Fibroblast of lung (primary cell): ENCODE results near the gene KIF26A. TPM values are rescaled to one million over a fixed set of nuclear protein-coding genes. Genes with fewer than 3 reads are reported as not detected.

Experiments
- DNase-seq, 2 donors: peaks; one replicate each; pipeline versions ENCODE4 v3.0.0 to v3.0.0-alpha.2; 2010; ENCODE audit warnings: low read depth in 2 of 2
- H2AFZ ChIP-seq: 2 replicates; pipeline ENCODE4 v1.5.1; 2012; ENCODE audit warnings: low read length, control low read depth, inconsistent platforms
- H3K27ac ChIP-seq: 2 replicates; pipeline ENCODE4 v1.5.1; 2011; ENCODE audit warnings: low read length, control low read depth; ENCODE audit not compliant: insufficient read depth
- H3K27me3 ChIP-seq: 2 replicates; pipeline ENCODE4 v1.5.1; 2011; ENCODE audit warnings: mild to moderate bottlenecking, low read length; ENCODE audit not compliant: control insufficient read depth, insufficient read depth
- H3K36me3 ChIP-seq: 2 replicates; pipeline ENCODE4 v1.5.1; 2011; ENCODE audit warnings: low read length; ENCODE audit not compliant: control insufficient read depth, insufficient read depth
- H3K4me1 ChIP-seq: 2 replicates; pipeline ENCODE4 v1.5.1; 2011; ENCODE audit warnings: low read length; ENCODE audit not compliant: control insufficient read depth, insufficient read depth; ENCODE audit errors: extremely low read depth
- H3K4me2 ChIP-seq: 2 replicates; pipeline ENCODE4 v1.5.1; 2011; ENCODE audit warnings: low read length, control low read depth; ENCODE audit not compliant: insufficient read depth; ENCODE audit errors: extremely low read depth
- H3K4me3 ChIP-seq, 4 experiments: fragments of 200-600 bp in 1 of 4; sonication (generic) in 1 of 4; replicated peaks in 1 of 4; 2 replicates each; pipeline ENCODE4 v1.5.1; 2011 to 2016; ENCODE audit warnings: low read length in 4 of 4, low read depth in 3 of 4, mild to moderate bottlenecking in 3 of 4, control low read depth in 2 of 4, inconsistent platforms in 1 of 4, mixed read lengths in 1 of 4; ENCODE audit not compliant: insufficient read depth in 1 of 4; ENCODE audit errors: control extremely low read depth in 1 of 4
- H3K79me2 ChIP-seq: 2 replicates; pipeline ENCODE4 v1.5.1; 2012; ENCODE audit warnings: mild to moderate bottlenecking, low read length, inconsistent platforms; ENCODE audit not compliant: control insufficient read depth, insufficient read depth
- H3K9ac ChIP-seq: 2 replicates; pipeline ENCODE4 v1.5.1; 2011; ENCODE audit warnings: mild to moderate bottlenecking, low read length, control low read depth; ENCODE audit not compliant: insufficient read depth
- H3K9me3 ChIP-seq: 2 replicates; pipeline ENCODE4 v1.5.1; 2012; ENCODE audit warnings: low read depth, low read length; ENCODE audit not compliant: control insufficient read depth, insufficient read depth
- H4K20me1 ChIP-seq: 2 replicates; pipeline ENCODE4 v1.5.1; 2011; ENCODE audit warnings: low read length; ENCODE audit not compliant: control insufficient read depth, insufficient read depth; ENCODE audit errors: extremely low read depth
- CTCF ChIP-seq, 2 donors: IDR thresholded peaks in 1 of 2; conservative IDR thresholded peaks in 1 of 2; 1 replicate in 1 of 2; 2 replicates in 1 of 2; pipeline ENCODE4 v1.5.1; 2011 to 2012; ENCODE audit warnings: low read length in 2 of 2, control low read depth in 1 of 2, inconsistent platforms in 1 of 2, low read depth in 1 of 2, mild to moderate bottlenecking in 1 of 2
- EZH2 ChIP-seq: IDR thresholded peaks from 2 replicates; pipeline ENCODE4 v1.5.1; 2012; ENCODE audit warnings: low read length, control low read depth, mild to moderate bottlenecking; ENCODE audit errors: missing control alignments
- polyA plus RNA-seq, 2 donors: library from polyadenylated mRNA; depleted of rRNA in 1 of 2; stranded (reverse) in 1 of 2; unstranded in 1 of 2; fragments of >200 nt; gene quantifications; 2 replicates each; pipeline ENCODE4 v1.2.1, GENCODE V29; 2011 to 2012; ENCODE audit warnings: missing spikeins in 1 of 2
- total RNA-seq: library from RNA; depleted of rRNA; stranded (reverse); fragments of >200 nt; gene quantifications from 2 replicates; pipeline ENCODE4 v1.2.1, GENCODE V29; 2014

The KIF26A gene
- total and polyA plus RNA-seq, 2 donors (not counting 1 experiment from before 2014, with no cell fraction given): 0.01 to 2.0 TPM

- Histone ChIP-seq H3K9ac (no peak overlapping the region), H3K79me2 (no peaks in the 10 kb centered on the region), H3K9me3 (no peaks in the 10 kb centered on the region), H3K27ac (no peak overlapping the region), H2AFZ (no peak overlapping the region), H4K20me1 (no peaks in the 10 kb centered on the region), H3K4me1 (no peaks in the 10 kb centered on the region), H3K27me3 (peaks cover 5% of the 10 kb centered on the region), H3K36me3 (no peaks in the 10 kb centered on the region), H3K4me3 (no peak overlapping the region), H3K4me2 (no peak overlapping the region)
- no peak for TF ChIP-seq CTCF (conservative IDR thresholded peaks at IDR 0.05 in 1 of 2, IDR thresholded peaks at IDR 0.05 in 1 of 2; ENCODE audit: low read depth in 1 of 2, low read length in 2 of 2)
- no peak for TF ChIP-seq EZH2
- DNase-seq: no peak
Measured at GRCh38 chr14:104112113-104112505, 26.3 kb upstream of the KIF26A start.

- no peaks in the 10 kb centered on the region for H3K36me3 ChIP-seq
- H3K27ac ChIP-seq: no peak overlapping the region
- no peak overlapping the region for H2AFZ ChIP-seq
- H3K9me3 ChIP-seq: no peaks in the 10 kb centered on the region
- DNase-seq: no peak
- H3K4me2 ChIP-seq: no peak overlapping the region
- TF ChIP-seq CTCF (conservative IDR thresholded peaks at IDR 0.05 in 1 of 2, IDR thresholded peaks at IDR 0.05 in 1 of 2; ENCODE audit: low read depth in 1 of 2, low read length in 2 of 2) (no peak), EZH2 (no peak)
- H4K20me1 ChIP-seq: no peaks in the 10 kb centered on the region
- H3K4me3 ChIP-seq: no peak overlapping the region
- no peak overlapping the region for H3K9ac ChIP-seq
- H3K79me2 ChIP-seq: no peaks in the 10 kb centered on the region
- H3K4me1 ChIP-seq: no peaks in the 10 kb centered on the region
- peaks cover 9% of the 10 kb centered on the region for H3K27me3 ChIP-seq
Measured at GRCh38 chr14:104112609-104113571, 25.5 kb upstream of the KIF26A start.

GRCh38 chr14:104113631-104114420 lies 24.6 kb upstream of the KIF26A start:
- Histone ChIP-seq H3K4me1 (no peaks in the 10 kb centered on the region), H3K27ac (no peak overlapping the region), H3K4me2 (no peak overlapping the region), H2AFZ (no peak overlapping the region), H3K36me3 (no peaks in the 10 kb centered on the region), H3K9ac (no peak overlapping the region), H3K9me3 (no peaks in the 10 kb centered on the region), H3K79me2 (no peaks in the 10 kb centered on the region), H4K20me1 (no peaks in the 10 kb centered on the region), H3K4me3 (no peak overlapping the region), H3K27me3 (peaks cover 9% of the 10 kb centered on the region)
- TF ChIP-seq EZH2 (no peak), CTCF (conservative IDR thresholded peaks at IDR 0.05 in 1 of 2, IDR thresholded peaks at IDR 0.05 in 1 of 2; ENCODE audit: low read depth in 1 of 2, low read length in 2 of 2) (no peak)
- DNase-seq: no peak
